Left lung (tissue), 10 donors: ENCODE measurements around the gene ATXN3L. TPM values are rescaled to one million over a fixed set of nuclear protein-coding genes. Genes with fewer than 3 reads are reported as not detected.

Experiments used
- ATAC-seq: fragments of 200-7000 bp; cut with Tn5 transposase; one replicate; pipeline ENCODE4 v1.9.1; 2020; ENCODE audit warnings: moderate library complexity
- DNase-seq, 4 donors: peaks; one replicate each; pipeline ENCODE4 v3.0.0-alpha.2; 2013 to 2020
- H3K27ac ChIP-seq, 2 donors: fragments of 200-600 bp; sonication (generic) in 1 of 2; one replicate each; pipeline versions ENCODE4 v1.5.0 to v1.8.0; 2020 to 2021
- H3K27me3 ChIP-seq, 2 donors: fragments of 200-600 bp; sonication (generic) in 1 of 2; one replicate each; pipeline versions ENCODE4 v1.5.0 to v1.8.0; 2020 to 2021
- H3K36me3 ChIP-seq, 2 donors: fragments of 200-600 bp; sonication (generic) in 1 of 2; one replicate each; pipeline versions ENCODE4 v1.5.0 to v1.8.0; 2020 to 2021
- H3K4me1 ChIP-seq, 2 donors: fragments of 200-600 bp; one replicate each; pipeline ENCODE4 v1.8.0; 2021
- H3K4me3 ChIP-seq, 2 donors: fragments of 200-600 bp; sonication (generic) in 1 of 2; one replicate each; pipeline versions ENCODE4 v1.5.0 to v1.8.0; 2020 to 2021; ENCODE audit warnings: mild to moderate bottlenecking in 1 of 2
- H3K9me3 ChIP-seq, 2 donors: fragments of 200-600 bp; sonication (generic) in 1 of 2; one replicate each; pipeline versions ENCODE4 v1.5.0 to v1.8.0; 2020 to 2021
- CTCF ChIP-seq, 2 donors: fragments of 200-600 bp; sonication (generic) in 1 of 2; IDR thresholded peaks; one replicate each; pipeline versions ENCODE4 v1.5.0 to v1.8.0; 2021; ENCODE audit warnings: antibody characterized with exemption in 2 of 2
- intact Hi-C, 2 donors: fragments of 100-400 bp; cut with DNase I; formaldehyde crosslinking; loops; one replicate each; pipeline versions ENCODE4 v1.11.2 to v1.14.2; 2022
- polyA plus RNA-seq, 6 donors: library from polyadenylated mRNA; unstranded; fragments of 120-200 nt; gene quantifications; one replicate each; pipeline ENCODE4 v1.2.1, GENCODE V29; 2013; ENCODE audit not compliant: insufficient read length in 6 of 6
- total RNA-seq, 2 donors: library from RNA; stranded (reverse); fragmentation: NEBNext Ultra II Directional; extraction: Animal tissue kit (Norgen Biotek cat#: 25700); gene quantifications; one replicate each; pipeline ENCODE4 v1.2.1, GENCODE V29; 2021
- donor health status: DM: no; HTN: yes; CAD: no.
- donor health status: DM: no; HTN: no; CAD: no.

Gene ATXN3L
- total and polyA plus RNA-seq, 8 donors: not detected

- H3K36me3 ChIP-seq: no peaks in the 10 kb centered on the region
- no peaks in the 10 kb centered on the region for H3K4me1 ChIP-seq
- no peak overlapping the region for H3K4me3 ChIP-seq
- no peaks in the 10 kb centered on the region for H3K27me3 ChIP-seq
- DNase-seq (no peak), ATAC-seq (no peak)
- H3K27ac ChIP-seq: no peak overlapping the region
- intact Hi-C loops: no loop called here
- no peak for TF ChIP-seq CTCF (IDR thresholded peaks at IDR 0.05)
- H3K9me3 ChIP-seq: no peaks in the 10 kb centered on the region
Measured at GRCh38 chrX:13287816-13288215, 32.0 kb downstream of the ATXN3L start.

- intact Hi-C loops: no loop called here
- Histone ChIP-seq H3K4me3 (no peak overlapping the region), H3K27ac (no peak overlapping the region), H3K4me1 (no peaks in the 10 kb centered on the region), H3K36me3 (no peaks in the 10 kb centered on the region), H3K27me3 (no peaks in the 10 kb centered on the region), H3K9me3 (no peaks in the 10 kb centered on the region)
- no peak for ATAC-seq
- no peak for DNase-seq
- no peak for TF ChIP-seq CTCF (IDR thresholded peaks at IDR 0.05)
Measured at GRCh38 chrX:13285693-13286092, 34.2 kb downstream of the ATXN3L start.

GRCh38 chrX:13285229-13285628 is 34.6 kb downstream of the ATXN3L start:
- H3K27ac ChIP-seq: no peak overlapping the region
- no peak for TF ChIP-seq CTCF (IDR thresholded peaks at IDR 0.05)
- no peak overlapping the region for H3K4me3 ChIP-seq
- no peaks in the 10 kb centered on the region for H3K27me3 ChIP-seq
- intact Hi-C loops: no loop called here
- no peak for ATAC-seq
- no peak for DNase-seq
- H3K36me3 ChIP-seq: no peaks in the 10 kb centered on the region
- no peaks in the 10 kb centered on the region for H3K9me3 ChIP-seq
- no peaks in the 10 kb centered on the region for H3K4me1 ChIP-seq

- no peak for DNase-seq
- Histone ChIP-seq H3K4me3 (no peak overlapping the region), H3K27me3 (no peaks in the 10 kb centered on the region), H3K9me3 (no peaks in the 10 kb centered on the region), H3K36me3 (no peaks in the 10 kb centered on the region), H3K27ac (no peak overlapping the region), H3K4me1 (no peaks in the 10 kb centered on the region)
- ATAC-seq: no peak
- TF ChIP-seq CTCF (IDR thresholded peaks at IDR 0.05): no peak
- intact Hi-C loops: no loop called here
Measured at GRCh38 chrX:13284570-13284969, 35.3 kb downstream of the ATXN3L start.

GRCh38 chrX:13283950-13284546 is 35.8 kb downstream of the ATXN3L start:
- H3K36me3 ChIP-seq: no peaks in the 10 kb centered on the region
- H3K4me3 ChIP-seq: no peak overlapping the region
- no peaks in the 10 kb centered on the region for H3K4me1 ChIP-seq
- intact Hi-C loops: no loop called here
- H3K9me3 ChIP-seq: no peaks in the 10 kb centered on the region
- no peak for TF ChIP-seq CTCF (IDR thresholded peaks at IDR 0.05)
- no peak overlapping the region for H3K27ac ChIP-seq
- no peaks in the 10 kb centered on the region for H3K27me3 ChIP-seq
- ATAC-seq: no peak
- no peak for DNase-seq
